Measurements from ENCODE around the gene WDR20. TPM values are rescaled to one million over a fixed set of nuclear protein-coding genes. Genes with fewer than 3 reads are reported as not detected.

Gene WDR20
- polyA plus RNA-seq, 1 of the 3 experiments (the other 2 are of a cell fraction) = 12.4 TPM

DNA sequence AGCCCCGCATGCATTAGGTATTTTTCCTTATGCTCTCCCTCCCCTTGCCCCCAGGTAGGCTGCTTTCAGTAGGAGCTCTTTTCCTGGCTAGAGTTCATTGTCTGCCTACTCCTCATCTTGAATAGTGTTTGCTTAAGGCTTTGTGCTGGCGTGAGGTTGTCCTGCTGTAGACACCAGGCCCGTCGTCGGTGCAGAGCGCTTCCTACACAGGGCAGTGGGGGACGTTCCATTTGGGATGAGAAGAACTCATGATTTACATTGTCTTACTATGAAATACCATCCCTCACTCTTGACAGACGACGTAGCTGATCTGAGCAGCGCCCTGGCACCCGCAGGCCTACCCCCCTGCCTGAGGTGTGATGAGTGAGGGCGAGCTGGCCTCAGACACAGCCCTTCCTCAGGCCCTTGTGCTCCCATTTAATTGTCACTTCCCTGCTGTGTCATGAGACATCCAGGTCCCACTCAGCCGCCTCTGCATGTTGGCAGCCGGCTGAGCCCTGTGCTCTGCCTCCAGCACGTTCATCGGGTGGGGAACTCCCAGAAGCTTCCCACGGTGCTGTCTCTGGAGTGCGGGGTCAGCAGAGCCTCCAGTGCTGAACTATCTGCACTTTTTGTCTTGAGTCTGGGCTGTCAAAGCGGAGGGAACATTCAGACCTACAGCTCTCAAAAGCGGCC lies 76.0 kb downstream of the WDR20 start (continued):
- TF ChIP-seq FOXJ3 (CRISPR knock-in tag; IDR thresholded peaks at IDR 0.05) (no peak), CHD2 (IDR thresholded peaks at IDR 0.05; ENCODE audit: low read length, partially characterized antibody) (no peak), NRF1 (IDR thresholded peaks at IDR 0.05; ENCODE audit: low read depth, low read length) (no peak), TEAD4 (IDR thresholded peaks at IDR 0.05; ENCODE audit: borderline replicate concordance, insufficient read depth) (no peak)
- TF ChIP-seq, protein P1, sequence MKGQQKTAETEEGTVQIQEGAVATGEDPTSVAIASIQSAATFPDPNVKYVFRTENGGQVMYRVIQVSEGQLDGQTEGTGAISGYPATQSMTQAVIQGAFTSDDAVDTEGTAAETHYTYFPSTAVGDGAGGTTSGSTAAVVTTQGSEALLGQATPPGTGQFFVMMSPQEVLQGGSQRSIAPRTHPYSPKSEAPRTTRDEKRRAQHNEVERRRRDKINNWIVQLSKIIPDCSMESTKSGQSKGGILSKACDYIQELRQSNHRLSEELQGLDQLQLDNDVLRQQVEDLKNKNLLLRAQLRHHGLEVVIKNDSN (IDR thresholded peaks at IDR 0.05; ENCODE audit: borderline replicate concordance, low read depth) = no peak
- TF ChIP-seq, protein P2, sequence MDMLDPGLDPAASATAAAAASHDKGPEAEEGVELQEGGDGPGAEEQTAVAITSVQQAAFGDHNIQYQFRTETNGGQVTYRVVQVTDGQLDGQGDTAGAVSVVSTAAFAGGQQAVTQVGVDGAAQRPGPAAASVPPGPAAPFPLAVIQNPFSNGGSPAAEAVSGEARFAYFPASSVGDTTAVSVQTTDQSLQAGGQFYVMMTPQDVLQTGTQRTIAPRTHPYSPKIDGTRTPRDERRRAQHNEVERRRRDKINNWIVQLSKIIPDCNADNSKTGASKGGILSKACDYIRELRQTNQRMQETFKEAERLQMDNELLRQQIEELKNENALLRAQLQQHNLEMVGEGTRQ (IDR thresholded peaks at IDR 0.05; ENCODE audit: borderline replicate concordance, low read depth, low read length) = no peak
- TF ChIP-seq, protein P3, sequence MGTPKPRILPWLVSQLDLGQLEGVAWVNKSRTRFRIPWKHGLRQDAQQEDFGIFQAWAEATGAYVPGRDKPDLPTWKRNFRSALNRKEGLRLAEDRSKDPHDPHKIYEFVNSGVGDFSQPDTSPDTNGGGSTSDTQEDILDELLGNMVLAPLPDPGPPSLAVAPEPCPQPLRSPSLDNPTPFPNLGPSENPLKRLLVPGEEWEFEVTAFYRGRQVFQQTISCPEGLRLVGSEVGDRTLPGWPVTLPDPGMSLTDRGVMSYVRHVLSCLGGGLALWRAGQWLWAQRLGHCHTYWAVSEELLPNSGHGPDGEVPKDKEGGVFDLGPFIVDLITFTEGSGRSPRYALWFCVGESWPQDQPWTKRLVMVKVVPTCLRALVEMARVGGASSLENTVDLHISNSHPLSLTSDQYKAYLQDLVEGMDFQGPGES (IDR thresholded peaks at IDR 0.05; ENCODE audit: low read depth, low read length) = no peak

DNA sequence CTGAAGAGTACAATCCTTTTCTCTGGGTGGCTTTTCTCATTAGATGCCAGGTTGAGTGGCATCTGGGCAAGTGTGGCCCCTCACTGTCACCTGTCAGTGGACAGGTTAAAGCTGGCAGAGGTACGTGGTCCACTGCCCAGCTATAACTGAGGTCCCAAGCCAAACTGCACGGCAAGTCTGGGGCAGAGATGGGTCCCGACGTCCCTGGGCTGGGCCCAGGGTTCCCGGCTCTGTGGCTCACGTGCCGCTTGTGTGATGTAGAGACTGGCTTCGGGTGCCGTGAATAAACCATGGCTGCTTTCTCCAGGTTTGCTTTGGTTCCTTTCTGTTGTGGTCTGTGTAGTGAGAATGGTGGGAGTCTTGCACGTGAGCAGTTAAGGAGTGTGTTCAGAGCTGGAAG lies 77.7 kb downstream of the WDR20 start:
- ChIA-PET CTCF (interaction anchor here (0.8 to 1.7 kb wide), 2 partner anchors 98 to 120 kb away, joined by 3 to 5 read pairs; no protein-coding TSS in a partner anchor), POLR2A (no interaction called here)
- no peak overlapping the region for H3K4me3 ChIP-seq (ENCODE audit: low read depth in 2 of 2, low read length in 1 of 2)
- no peak for DNase-seq
- H3K27ac ChIP-seq (ENCODE audit: low read depth in 2 of 2, low read length in 1 of 2) = no peak overlapping the region; a peak in 1 of 4 replicates
- H3F3A ChIP-seq (replicated peaks; ENCODE audit: insufficient read depth) = no peaks in the 10 kb centered on the region
- H3K4me2 ChIP-seq = no peak overlapping the region
- H2AFZ ChIP-seq (ENCODE audit: low read depth) = no peak overlapping the region
- H3K4me1 ChIP-seq (ENCODE audit: control insufficient read depth in 1 of 2, insufficient read depth in 2 of 2, low read depth in 1 of 2, low read length in 1 of 2) = peaks cover 5 to 21% of the 10 kb centered on the region in 2 experiments; a peak in 2 of 4 replicates
- WGBS (ENCODE audit: low lambda C conversion rate) = 99% methylated on average over 9 of the region's 10 CpGs
- no peak for TF ChIP-seq YY1 (IDR thresholded peaks at IDR 0.05; ENCODE audit: low read depth)
- no peak for TF ChIP-seq MEF2A (IDR thresholded peaks at IDR 0.05; ENCODE audit: borderline replicate concordance, low read depth)
- no peak for TF ChIP-seq SMC3 (IDR thresholded peaks at IDR 0.05; ENCODE audit: low read depth, low read length)
- TF ChIP-seq TAF1 (IDR thresholded peaks at IDR 0.05; ENCODE audit: borderline replicate concordance, low read depth, low read length) = no peak
- TF ChIP-seq TEAD4 (IDR thresholded peaks at IDR 0.05; ENCODE audit: borderline replicate concordance, insufficient read depth) = no peak
- no peak for TF ChIP-seq FOXM1 (IDR thresholded peaks at IDR 0.05; ENCODE audit: low read depth)
- TF ChIP-seq GABPA (IDR thresholded peaks at IDR 0.05; ENCODE audit: low read depth) = no peak
- TF ChIP-seq, protein P3 (IDR thresholded peaks at IDR 0.05; ENCODE audit: low read depth, low read length) = no peak
- no peak for TF ChIP-seq ELF1 (IDR thresholded peaks at IDR 0.05)
- TF ChIP-seq, protein P4, sequence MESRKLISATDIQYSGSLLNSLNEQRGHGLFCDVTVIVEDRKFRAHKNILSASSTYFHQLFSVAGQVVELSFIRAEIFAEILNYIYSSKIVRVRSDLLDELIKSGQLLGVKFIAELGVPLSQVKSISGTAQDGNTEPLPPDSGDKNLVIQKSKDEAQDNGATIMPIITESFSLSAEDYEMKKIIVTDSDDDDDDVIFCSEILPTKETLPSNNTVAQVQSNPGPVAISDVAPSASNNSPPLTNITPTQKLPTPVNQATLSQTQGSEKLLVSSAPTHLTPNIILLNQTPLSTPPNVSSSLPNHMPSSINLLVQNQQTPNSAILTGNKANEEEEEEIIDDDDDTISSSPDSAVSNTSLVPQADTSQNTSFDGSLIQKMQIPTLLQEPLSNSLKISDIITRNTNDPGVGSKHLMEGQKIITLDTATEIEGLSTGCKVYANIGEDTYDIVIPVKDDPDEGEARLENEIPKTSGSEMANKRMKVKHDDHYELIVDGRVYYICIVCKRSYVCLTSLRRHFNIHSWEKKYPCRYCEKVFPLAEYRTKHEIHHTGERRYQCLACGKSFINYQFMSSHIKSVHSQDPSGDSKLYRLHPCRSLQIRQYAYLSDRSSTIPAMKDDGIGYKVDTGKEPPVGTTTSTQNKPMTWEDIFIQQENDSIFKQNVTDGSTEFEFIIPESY (IDR thresholded peaks at IDR 0.05; ENCODE audit: borderline replicate concordance, low read depth) = no peak
- TF ChIP-seq, protein P5, sequence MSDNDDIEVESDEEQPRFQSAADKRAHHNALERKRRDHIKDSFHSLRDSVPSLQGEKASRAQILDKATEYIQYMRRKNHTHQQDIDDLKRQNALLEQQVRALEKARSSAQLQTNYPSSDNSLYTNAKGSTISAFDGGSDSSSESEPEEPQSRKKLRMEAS (IDR thresholded peaks at IDR 0.05; ENCODE audit: low read depth) = no peak
- TF ChIP-seq, protein P6, sequence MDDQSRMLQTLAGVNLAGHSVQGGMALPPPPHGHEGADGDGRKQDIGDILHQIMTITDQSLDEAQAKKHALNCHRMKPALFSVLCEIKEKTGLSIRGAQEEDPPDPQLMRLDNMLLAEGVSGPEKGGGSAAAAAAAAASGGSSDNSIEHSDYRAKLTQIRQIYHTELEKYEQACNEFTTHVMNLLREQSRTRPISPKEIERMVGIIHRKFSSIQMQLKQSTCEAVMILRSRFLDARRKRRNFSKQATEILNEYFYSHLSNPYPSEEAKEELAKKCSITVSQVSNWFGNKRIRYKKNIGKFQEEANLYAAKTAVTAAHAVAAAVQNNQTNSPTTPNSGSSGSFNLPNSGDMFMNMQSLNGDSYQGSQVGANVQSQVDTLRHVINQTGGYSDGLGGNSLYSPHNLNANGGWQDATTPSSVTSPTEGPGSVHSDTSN (IDR thresholded peaks at IDR 0.05) = no peak
- TF ChIP-seq TCF12 (IDR thresholded peaks at IDR 0.05) = no peak
- TF ChIP-seq POLR2AphosphoS5 (IDR thresholded peaks at IDR 0.05; ENCODE audit: low read depth, low read length) = no peak
- TF ChIP-seq NFIC (IDR thresholded peaks at IDR 0.05; ENCODE audit: borderline replicate concordance) = no peak
- no peak for TF ChIP-seq SIN3A (IDR thresholded peaks at IDR 0.05; ENCODE audit: borderline replicate concordance, low read depth, low read length)
- no peak for TF ChIP-seq RCOR1 (IDR thresholded peaks at IDR 0.05; ENCODE audit: low read length)
- no peak for TF ChIP-seq RAD21 (IDR thresholded peaks at IDR 0.05; ENCODE audit: low read length)
- TF ChIP-seq, protein P2 (IDR thresholded peaks at IDR 0.05; ENCODE audit: borderline replicate concordance, low read depth, low read length) = no peak
- H3K36me3 ChIP-seq (replicated peaks in 1 of 2; ENCODE audit: control insufficient read depth in 1 of 2, insufficient read depth in 2 of 2, low read length in 1 of 2) = peaks cover 0 to 11% of the 10 kb centered on the region in 2 experiments
- no peaks in the 10 kb centered on the region for H3K27me3 ChIP-seq (ENCODE audit: insufficient read depth)
- no peaks in the 10 kb centered on the region for H3K9me3 ChIP-seq
- no peaks in the 10 kb centered on the region for H3K9me2 ChIP-seq
- peaks cover 8% of the 10 kb centered on the region; the same call in 1 of the 2 replicates for H3K79me2 ChIP-seq (ENCODE audit: insufficient read depth)
- no peaks in the 10 kb centered on the region for H4K20me1 ChIP-seq (ENCODE audit: insufficient read depth)
- H3K9ac ChIP-seq = no peak overlapping the region
